GM21737 (cell line): ENCODE results near the gene CCDC194.
A peak's percentile ranks its signal among the peaks of the same experiment; 100 is the strongest.

ENCODE experiments used
- ATAC-seq: cut with Tn5 transposase; IDR thresholded peaks from one replicate; pipeline ENCODE4 v1.9.1; 2021; ENCODE audit warnings: mild to moderate bottlenecking, moderate library complexity; ENCODE audit not compliant: unreplicated experiment

Gene CCDC194

GRCh38 chr19:17406046-17406886 is 12.3 kb upstream of the CCDC194 start:
- peak; percentile 18 for ATAC-seq

GRCh38 chr19:17405250-17406045 is 11.5 kb upstream of the CCDC194 start, which contains the start of gene BST2:
TSS of gene BST2 (minus strand) at chr19:17405630. CDS start at chr19:17405575, 55 bp downstream.
- ATAC-seq, result peak; percentile 68

- ATAC-seq, result no peak
Observed at GRCh38 chr19:17404621-17405249, 10.7 kb upstream of the CCDC194 start.

- no peak for ATAC-seq
Observed at GRCh38 chr19:17404015-17404414, 10.0 kb upstream of the CCDC194 start.

- ATAC-seq, result no peak
Observed at GRCh38 chr19:17402982-17403855, 9.2 kb upstream of the CCDC194 start.

GRCh38 chr19:17401628-17402027 is 7.6 kb upstream of the CCDC194 start:
- ATAC-seq, result no peak

GRCh38 chr19:17398902-17399527 is 5.0 kb upstream of the CCDC194 start:
- ATAC-seq, result no peak

GRCh38 chr19:17394891-17395415 is 957 bp upstream of the CCDC194 start:
- ATAC-seq, result no peak

- ATAC-seq, result no peak
Observed at GRCh38 chr19:17393002-17393401, 994 bp downstream of the CCDC194 start.

GRCh38 chr19:17391371-17392151 is 2.4 kb downstream of the CCDC194 start:
- no peak for ATAC-seq

GRCh38 chr19:17390665-17391370 is 3.2 kb downstream of the CCDC194 start:
- ATAC-seq, result peak; percentile 81

GRCh38 chr19:17389957-17390664 is 3.9 kb downstream of the CCDC194 start:
- ATAC-seq, result no peak

- ATAC-seq, result no peak
Observed at GRCh38 chr19:17389288-17389687, 4.7 kb downstream of the CCDC194 start.

- ATAC-seq, result no peak
Observed at GRCh38 chr19:17385878-17386611, 8.0 kb downstream of the CCDC194 start.

- ATAC-seq, result no peak
Observed at GRCh38 chr19:17380426-17381138, 13.4 kb downstream of the CCDC194 start.

GRCh38 chr19:17379221-17379631 is 14.8 kb downstream of the CCDC194 start:
- no peak for ATAC-seq
